Mesendoderm (in vitro differentiated cells): ENCODE results near the gene NLN.

Experiments
- DNase-seq: peaks from one replicate; pipeline ENCODE4 v3.0.0; 2013
- H2AK5ac ChIP-seq: 2 replicates; pipeline ENCODE4 v1.6.1; 2013; ENCODE audit warnings: low read length, inconsistent platforms
- H2BK120ac ChIP-seq: 2 replicates; pipeline ENCODE4 v1.6.1; 2013; ENCODE audit warnings: low read depth, mild to moderate bottlenecking, low read length, moderate library complexity, mixed read lengths
- H2BK15ac ChIP-seq: replicated peaks from 2 replicates; pipeline ENCODE4 v1.6.1; 2013; ENCODE audit warnings: low read depth, mild to moderate bottlenecking, moderate library complexity
- H2BK5ac ChIP-seq: 2 replicates; pipeline ENCODE4 v1.6.1; 2013; ENCODE audit warnings: low read length, inconsistent platforms
- H3K18ac ChIP-seq: 2 replicates; pipeline ENCODE4 v1.6.1; 2013; ENCODE audit warnings: mild to moderate bottlenecking, low read length, mixed read lengths
- H3K23ac ChIP-seq: one replicate; pipeline ENCODE4 v1.6.1; 2013; ENCODE audit warnings: low read length
- H3K27ac ChIP-seq: 2 replicates; pipeline ENCODE4 v1.5.1; 2013; ENCODE audit warnings: low read depth, mild to moderate bottlenecking, inconsistent platforms, low read length, moderate library complexity
- H3K27me3 ChIP-seq: 2 replicates; pipeline ENCODE4 v1.6.1; 2013; ENCODE audit warnings: low read length, control low read depth, mild to moderate bottlenecking, inconsistent platforms; ENCODE audit not compliant: insufficient read depth, poor library complexity
- H3K36me3 ChIP-seq: 2 replicates; pipeline ENCODE4 v1.6.1; 2013; ENCODE audit warnings: low read length, inconsistent platforms; ENCODE audit not compliant: control insufficient read depth, insufficient read depth
- H3K4ac ChIP-seq: one replicate; pipeline ENCODE4 v1.6.1; 2013; ENCODE audit warnings: low read depth, mild to moderate bottlenecking, low read length, moderate library complexity
- H3K4me1 ChIP-seq: 2 replicates; pipeline ENCODE4 v1.6.1; 2013; ENCODE audit warnings: low read depth, low read length, inconsistent platforms; ENCODE audit not compliant: control insufficient read depth
- H3K4me2 ChIP-seq: 2 replicates; pipeline ENCODE4 v1.6.1; 2013; ENCODE audit warnings: low read length
- H3K4me3 ChIP-seq: 2 replicates; pipeline ENCODE4 v1.5.1; 2013; ENCODE audit warnings: mild to moderate bottlenecking, low read length
- H3K56ac ChIP-seq: one replicate; pipeline ENCODE4 v1.6.1; 2013; ENCODE audit warnings: low read length
- H3K79me1 ChIP-seq: 2 replicates; pipeline ENCODE4 v1.6.1; 2013; ENCODE audit warnings: low read length, inconsistent platforms
- H3K79me2 ChIP-seq: 2 replicates; pipeline ENCODE4 v1.6.1; 2013; ENCODE audit warnings: mild to moderate bottlenecking, low read length; ENCODE audit not compliant: control insufficient read depth, insufficient read depth
- H3K9ac ChIP-seq: 2 replicates; pipeline ENCODE4 v1.6.1; 2013; ENCODE audit warnings: low read length, inconsistent platforms
- H4K5ac ChIP-seq: one replicate; pipeline ENCODE4 v1.6.1; 2013; ENCODE audit warnings: low read length
- H4K8ac ChIP-seq: one replicate; pipeline ENCODE4 v1.6.1; 2013; ENCODE audit warnings: low read depth, mild to moderate bottlenecking, control low read depth, low read length, moderate library complexity
- WGBS: extraction: QIAGEN DNeasy Blood & Tissue Kit; methylation state at CpG from one replicate; pipeline ENCODE4 v1.1.7; 2013; ENCODE audit warnings: low lambda C conversion rate, missing lambda C conversion rate; ENCODE audit not compliant: insufficient coverage; ENCODE audit errors: extremely low coverage; 5-methylcytosine and 5-hydroxymethylcytosine counted together

NLN gene

GRCh38 chr5:65823204-65823603, 101.2 kb downstream of the NLN start:
- no peak overlapping the region for H3K27ac ChIP-seq
- no peak overlapping the region for H3K23ac ChIP-seq
- no peaks in the 10 kb centered on the region for H3K36me3 ChIP-seq
- H3K18ac ChIP-seq, result no peak overlapping the region
- H3K27me3 ChIP-seq, result no peaks in the 10 kb centered on the region
- H4K5ac ChIP-seq, result no peak overlapping the region
- H3K4me1 ChIP-seq, result no peaks in the 10 kb centered on the region
- H2BK5ac ChIP-seq, result no peak overlapping the region
- no peak overlapping the region for H3K4ac ChIP-seq
- WGBS, result no CpG with 5 or more reads among the region's 2 CpGs
- no peak overlapping the region for H2AK5ac ChIP-seq
- no peak overlapping the region for H3K4me2 ChIP-seq
- no peak overlapping the region for H3K4me3 ChIP-seq
- H2BK120ac ChIP-seq, result no peak overlapping the region
- H4K8ac ChIP-seq, result no peak overlapping the region
- no peak overlapping the region for H3K9ac ChIP-seq
- peak; percentile 27 for DNase-seq
- no peak overlapping the region for H2BK15ac ChIP-seq
- H3K56ac ChIP-seq, result no peak overlapping the region
- H3K79me1 ChIP-seq, result no peaks in the 10 kb centered on the region
- no peaks in the 10 kb centered on the region for H3K79me2 ChIP-seq

GRCh38 chr5:65823845-65824445, 101.9 kb downstream of the NLN start:
- Histone ChIP-seq H3K79me1 (no peaks in the 10 kb centered on the region), H3K56ac (no peak overlapping the region), H3K4me2 (no peak overlapping the region), H2AK5ac (no peak overlapping the region), H3K4me1 (no peaks in the 10 kb centered on the region), H2BK5ac (no peak overlapping the region), H4K5ac (no peak overlapping the region), H3K79me2 (no peaks in the 10 kb centered on the region), H3K4me3 (no peak overlapping the region), H3K23ac (no peak overlapping the region), H3K18ac (no peak overlapping the region), H4K8ac (no peak overlapping the region), H3K4ac (no peak overlapping the region), H3K27me3 (no peaks in the 10 kb centered on the region), H3K27ac (no peak overlapping the region), H2BK120ac (no peak overlapping the region), H3K36me3 (no peaks in the 10 kb centered on the region), H3K9ac (no peak overlapping the region), H2BK15ac (no peak overlapping the region)
- WGBS, result no CpG with 5 or more reads among the region's 4 CpGs
- DNase-seq, result no peak

DNA sequence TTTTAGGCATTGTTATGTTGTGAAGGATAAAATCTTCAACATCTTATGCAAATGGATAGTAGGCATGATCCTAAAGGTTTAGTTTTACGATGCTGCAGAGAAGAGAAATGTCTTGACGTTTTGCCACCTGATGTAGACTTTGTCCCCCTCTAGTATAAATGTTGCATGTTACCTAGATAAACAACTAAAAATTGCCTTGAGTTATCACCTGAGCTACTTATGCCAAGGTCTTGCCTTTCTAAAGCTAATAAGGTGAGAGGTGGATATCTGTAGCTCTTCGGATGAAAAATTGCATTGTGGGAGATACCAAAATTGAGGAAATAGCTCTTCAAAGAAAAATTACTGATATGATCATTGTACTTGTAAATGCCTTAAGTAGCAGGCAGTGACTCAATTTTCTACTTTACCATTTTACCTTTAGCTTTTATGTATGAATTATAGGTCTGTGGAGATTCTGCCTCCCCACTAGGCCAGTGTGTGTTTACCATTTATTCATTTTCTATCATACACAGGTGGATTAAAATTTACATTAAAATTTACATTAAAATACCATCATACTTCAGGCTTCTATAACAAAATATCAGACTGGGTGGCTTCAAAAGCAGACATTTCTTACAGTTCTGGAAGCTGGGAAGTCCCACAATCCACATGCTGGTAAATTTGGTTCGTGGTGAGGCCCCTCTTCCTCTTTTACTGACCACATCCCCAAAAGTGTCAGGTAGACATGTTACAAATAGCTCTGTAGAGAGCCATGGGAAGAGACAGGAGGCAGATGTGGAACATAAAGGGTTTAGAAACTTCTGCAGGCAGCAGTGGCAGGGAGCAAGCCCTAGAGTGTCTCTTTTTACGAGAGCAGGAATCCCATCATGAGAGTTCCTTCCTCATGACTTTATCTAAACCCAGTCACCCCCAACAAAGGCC, 103.7 kb downstream of the NLN start:
- Histone ChIP-seq H2AK5ac (no peak overlapping the region), H3K18ac (no peak overlapping the region), H3K27ac (no peak overlapping the region), H4K8ac (no peak overlapping the region), H3K36me3 (no peaks in the 10 kb centered on the region), H3K56ac (no peak overlapping the region), H2BK15ac (no peak overlapping the region), H3K23ac (no peak overlapping the region), H3K79me2 (no peaks in the 10 kb centered on the region), H4K5ac (no peak overlapping the region), H3K4ac (no peak overlapping the region), H3K79me1 (no peaks in the 10 kb centered on the region), H2BK120ac (no peak overlapping the region), H3K4me2 (no peak overlapping the region), H3K4me3 (no peak overlapping the region), H3K4me1 (no peaks in the 10 kb centered on the region), H3K27me3 (no peaks in the 10 kb centered on the region), H3K9ac (no peak overlapping the region), H2BK5ac (no peak overlapping the region)
- no CpG with 5 or more reads among the region's 5 CpGs for WGBS
- DNase-seq, result no peak

- Histone ChIP-seq H3K56ac (no peak overlapping the region), H3K27me3 (no peaks in the 10 kb centered on the region), H3K79me1 (no peaks in the 10 kb centered on the region), H3K23ac (no peak overlapping the region), H3K27ac (no peak overlapping the region), H3K4ac (no peak overlapping the region), H3K79me2 (no peaks in the 10 kb centered on the region), H3K4me3 (no peak overlapping the region), H2AK5ac (no peak overlapping the region), H3K9ac (no peak overlapping the region), H4K8ac (no peak overlapping the region), H2BK5ac (no peak overlapping the region), H3K18ac (no peak overlapping the region), H2BK15ac (no peak overlapping the region), H2BK120ac (no peak overlapping the region), H3K36me3 (no peaks in the 10 kb centered on the region), H4K5ac (no peak overlapping the region), H3K4me1 (peaks cover 2% of the 10 kb centered on the region), H3K4me2 (no peak overlapping the region)
- DNase-seq, result no peak
- WGBS, result no CpG with 5 or more reads among the region's 12 CpGs
Observed at GRCh38 chr5:65828022-65828896, 106.3 kb downstream of the NLN start.

- H3K18ac ChIP-seq, result no peak overlapping the region
- H3K4me2 ChIP-seq, result no peak overlapping the region
- no peak overlapping the region for H2BK15ac ChIP-seq
- H3K4me3 ChIP-seq, result no peak overlapping the region
- no peak overlapping the region for H3K23ac ChIP-seq
- no peaks in the 10 kb centered on the region for H3K27me3 ChIP-seq
- H2BK5ac ChIP-seq, result no peak overlapping the region
- no peak overlapping the region for H4K8ac ChIP-seq
- H3K36me3 ChIP-seq, result no peaks in the 10 kb centered on the region
- H3K79me2 ChIP-seq, result no peaks in the 10 kb centered on the region
- DNase-seq, result peak; percentile 36
- WGBS, result no CpG with 5 or more reads among the region's 2 CpGs
- H3K27ac ChIP-seq, result no peak overlapping the region
- no peak overlapping the region for H4K5ac ChIP-seq
- no peak overlapping the region for H2AK5ac ChIP-seq
- H3K79me1 ChIP-seq, result no peaks in the 10 kb centered on the region
- peaks cover 2% of the 10 kb centered on the region for H3K4me1 ChIP-seq
- no peak overlapping the region for H2BK120ac ChIP-seq
- no peak overlapping the region for H3K56ac ChIP-seq
- H3K4ac ChIP-seq, result no peak overlapping the region
- no peak overlapping the region for H3K9ac ChIP-seq
Observed at GRCh38 chr5:65830856-65831255, 108.9 kb downstream of the NLN start.
